ENCODE data around the gene FTSJ1.

GRCh38 chrX:48487362-48487798 lies 11.4 kb downstream of the FTSJ1 start:
- TF ChIP-seq, protein P1, sequence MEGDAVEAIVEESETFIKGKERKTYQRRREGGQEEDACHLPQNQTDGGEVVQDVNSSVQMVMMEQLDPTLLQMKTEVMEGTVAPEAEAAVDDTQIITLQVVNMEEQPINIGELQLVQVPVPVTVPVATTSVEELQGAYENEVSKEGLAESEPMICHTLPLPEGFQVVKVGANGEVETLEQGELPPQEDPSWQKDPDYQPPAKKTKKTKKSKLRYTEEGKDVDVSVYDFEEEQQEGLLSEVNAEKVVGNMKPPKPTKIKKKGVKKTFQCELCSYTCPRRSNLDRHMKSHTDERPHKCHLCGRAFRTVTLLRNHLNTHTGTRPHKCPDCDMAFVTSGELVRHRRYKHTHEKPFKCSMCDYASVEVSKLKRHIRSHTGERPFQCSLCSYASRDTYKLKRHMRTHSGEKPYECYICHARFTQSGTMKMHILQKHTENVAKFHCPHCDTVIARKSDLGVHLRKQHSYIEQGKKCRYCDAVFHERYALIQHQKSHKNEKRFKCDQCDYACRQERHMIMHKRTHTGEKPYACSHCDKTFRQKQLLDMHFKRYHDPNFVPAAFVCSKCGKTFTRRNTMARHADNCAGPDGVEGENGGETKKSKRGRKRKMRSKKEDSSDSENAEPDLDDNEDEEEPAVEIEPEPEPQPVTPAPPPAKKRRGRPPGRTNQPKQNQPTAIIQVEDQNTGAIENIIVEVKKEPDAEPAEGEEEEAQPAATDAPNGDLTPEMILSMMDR (conservative IDR thresholded peaks at IDR 0.05; ENCODE audit: low read length), result no peak
- no peak for TF ChIP-seq EZH2phosphoT487 (IDR thresholded peaks at IDR 0.05; ENCODE audit: borderline replicate concordance, low read depth, low read length)
